Panc1 (cell line): ENCODE measurements around the gene POLK. TPM values are rescaled to one million over a fixed set of nuclear protein-coding genes. Genes with fewer than 3 reads are reported as not detected.
A peak's percentile ranks its signal among the peaks of the same experiment; 100 is the strongest.
"Not testable (repeated sequence)": the region's sequence is repeated elsewhere in the genome, so short reads cannot be mapped to it uniquely, and the experiment has no call there.

Source experiments
- ATAC-seq: fragments of 200-7000 bp; cut with Tn5 transposase; 2 replicates; pipeline ENCODE4 v1.9.1; 2020; ENCODE audit warnings: mild to moderate bottlenecking, moderate library complexity
- BruUV-seq: library from RNA; stranded (reverse); fragments of 400-500 nt; replicated peaks from 2 replicates; lab custom pipeline; 2021; lab: Mats Ljungman, UMichigan
- CTCF ChIA-PET: fragments of 300-600 bp; sonication (Branson Sonifier 250); formaldehyde crosslinking; loops from one replicate; lab custom pipeline; 2022; ENCODE audit warnings: antibody characterized with exemption; lab: Charles Lee
- POLR2A ChIA-PET: fragments of 300-600 bp; sonication (Branson Sonifier 250); formaldehyde crosslinking; loops from one replicate; lab custom pipeline; 2022; ENCODE audit warnings: antibody characterized with exemption; lab: Charles Lee
- DNase-seq: peaks from one replicate; pipeline ENCODE4 v3.0.0-alpha.2; 2010; ENCODE audit warnings: low read depth, low spot score
- H3K27ac ChIP-seq: 2 replicates; pipeline ENCODE4 v1.5.1; 2011; ENCODE audit warnings: mild to moderate bottlenecking, low read length, inconsistent platforms
- H3K27me3 ChIP-seq: fragments of 200-500 bp; sonication (Bioruptor generic); 2 replicates; pipeline ENCODE4 v1.6.0; 2014; ENCODE audit warnings: low read length, inconsistent platforms; ENCODE audit not compliant: control insufficient read depth, insufficient read depth
- H3K36me3 ChIP-seq: fragments of 200-500 bp; sonication (Bioruptor generic); 2 replicates; pipeline ENCODE4 v1.5.1; 2014; ENCODE audit warnings: inconsistent platforms, mild to moderate bottlenecking, low read length, moderate library complexity; ENCODE audit not compliant: control insufficient read depth, insufficient read depth
- H3K4me1 ChIP-seq: 2 replicates; pipeline ENCODE4 v1.5.1; 2011; ENCODE audit warnings: inconsistent platforms, mild to moderate bottlenecking, low read length, moderate library complexity; ENCODE audit not compliant: control insufficient read depth, insufficient read depth
- H3K4me3 ChIP-seq, 2 experiments: 2 replicates each; pipeline ENCODE4 v1.5.1; 2011 to 2012; ENCODE audit warnings: low read depth in 2 of 2, low read length in 2 of 2, mild to moderate bottlenecking in 2 of 2, inconsistent platforms in 1 of 2, moderate library complexity in 1 of 2
- H3K9me3 ChIP-seq: fragments of 200-500 bp; sonication (Bioruptor generic); 2 replicates; pipeline ENCODE4 v1.5.1; 2014; ENCODE audit warnings: low read depth, mild to moderate bottlenecking, inconsistent platforms, low read length, moderate library complexity; ENCODE audit not compliant: control insufficient read depth, insufficient read depth
- CTCF ChIP-seq: fragments of 450-650 bp; IDR thresholded peaks from 2 replicates; pipeline ENCODE4 v1.5.1; 2017; ENCODE audit warnings: mild to moderate bottlenecking
- POLR2AphosphoS5 ChIP-seq: IDR thresholded peaks from 2 replicates; pipeline ENCODE4 v1.6.1; 2012; ENCODE audit warnings: mild to moderate bottlenecking, low read depth, low read length, moderate library complexity
- REST ChIP-seq, 2 experiments: IDR thresholded peaks; 2 replicates each; pipeline ENCODE4 v1.6.1; 2011 to 2012; ENCODE audit warnings: low read depth in 2 of 2, control low read depth in 1 of 2, low read length in 1 of 2, mild to moderate bottlenecking in 1 of 2, moderate library complexity in 1 of 2; ENCODE audit not compliant: insufficient read depth in 1 of 2
- SIN3A ChIP-seq: IDR thresholded peaks from 2 replicates; pipeline ENCODE4 v1.6.1; 2012; ENCODE audit warnings: low read depth, mild to moderate bottlenecking, low read length, moderate library complexity, borderline replicate concordance; ENCODE audit not compliant: insufficient read depth
- TCF7L2 ChIP-seq: IDR thresholded peaks from 2 replicates; pipeline ENCODE4 v1.6.1; 2011; ENCODE audit warnings: mild to moderate bottlenecking, low read depth, low read length, inconsistent platforms
- in situ Hi-C: cut with HindIII; loops from 2 replicates; pipeline ENCODE4 v1.10.0; 2016; ENCODE audit warnings: low sequenced_read_pairs, low pct_unique_long_range_greater_than_20kb
- intact Hi-C: fragments of 100-400 bp; cut with micrococcal nuclease; formaldehyde crosslinking; loops from one replicate; pipeline ENCODE4 v1.10.0; 2022; ENCODE audit not compliant: unreplicated experiment
- total RNA-seq: library from RNA; stranded (reverse); gene quantifications from one replicate; pipeline ENCODE4 v1.2.1, GENCODE V29; 2021; ENCODE audit not compliant: unreplicated experiment

Gene POLK
- total RNA-seq, 1 experiment from 2014 or later = 21.3 TPM

GRCh38 chr5:75505112-75505511 lies 6.6 kb upstream of the POLK start:
- POLR2A ChIA-PET = interaction anchor here (0.6 kb wide), 1 partner anchor 129 kb away, joined by 3 read pairs; no protein-coding TSS in a partner anchor
- in situ Hi-C loops, H3K27me3 ChIP-seq, H3K9me3 ChIP-seq, ATAC-seq, H3K4me3 ChIP-seq, intact Hi-C loops, BruUV-seq, DNase-seq, H3K27ac ChIP-seq, CTCF ChIA-PET, H3K4me1 ChIP-seq, H3K36me3 ChIP-seq: not testable (repeated sequence)

- no TSS peak for BruUV-seq
- Histone ChIP-seq H3K4me1 (peaks cover 5% of the 10 kb centered on the region), H3K36me3 (no peaks in the 10 kb centered on the region; the same call in none of the 2 replicates), H3K27ac (no peak overlapping the region), H3K27me3 (no peaks in the 10 kb centered on the region), H3K4me3 (no peak overlapping the region), H3K9me3 (no peaks in the 10 kb centered on the region)
- ChIA-PET CTCF (no interaction called here), POLR2A (interaction anchor here (0.8 kb wide), 1 partner anchor 171 kb away, joined by 3 read pairs; the partner anchor contains the start of gene HMGCR)
- DNase-seq (no peak), ATAC-seq (no peak)
- in situ Hi-C loops (no loop called here), intact Hi-C loops (no loop called here)
- TF ChIP-seq SIN3A (no peak), POLR2AphosphoS5 (no peak), CTCF (no peak), TCF7L2 (no peak), REST (IDR thresholded peaks at IDR 0.05; ENCODE audit: insufficient read depth in 1 of 2, low read depth in 2 of 2, low read length in 1 of 2) (no peak)
Observed at GRCh38 chr5:75507841-75508240, 3.9 kb upstream of the POLK start.

- CTCF ChIA-PET = no interaction called here
- BruUV-seq = no TSS peak
- H3K4me1 ChIP-seq = peaks cover 12% of the 10 kb centered on the region
- in situ Hi-C loops (no loop called here), intact Hi-C loops (no loop called here)
- ATAC-seq (no peak), DNase-seq (no peak)
- TF ChIP-seq CTCF = no peak
- no peak for TF ChIP-seq REST (IDR thresholded peaks at IDR 0.05; ENCODE audit: insufficient read depth in 1 of 2, low read depth in 2 of 2, low read length in 1 of 2)
- TF ChIP-seq TCF7L2 = no peak
- TF ChIP-seq SIN3A = no peak
- TF ChIP-seq POLR2AphosphoS5 = no peak
- POLR2A ChIA-PET = interaction anchor here (0.5 kb wide), 1 partner anchor 114 kb away, joined by 5 read pairs; no protein-coding TSS in a partner anchor
- H3K27me3 ChIP-seq = no peaks in the 10 kb centered on the region
- no peaks in the 10 kb centered on the region; the same call in 1 of the 2 replicates for H3K36me3 ChIP-seq
- no peaks in the 10 kb centered on the region for H3K9me3 ChIP-seq
- peak overlapping the region; percentile 87 for H3K27ac ChIP-seq
- peak overlapping the region; percentile 87 to 98 for H3K4me3 ChIP-seq
Observed at GRCh38 chr5:75509546-75509945, 2.1 kb upstream of the POLK start.
